ENCODE measurements around the gene RESP18.

DNA sequence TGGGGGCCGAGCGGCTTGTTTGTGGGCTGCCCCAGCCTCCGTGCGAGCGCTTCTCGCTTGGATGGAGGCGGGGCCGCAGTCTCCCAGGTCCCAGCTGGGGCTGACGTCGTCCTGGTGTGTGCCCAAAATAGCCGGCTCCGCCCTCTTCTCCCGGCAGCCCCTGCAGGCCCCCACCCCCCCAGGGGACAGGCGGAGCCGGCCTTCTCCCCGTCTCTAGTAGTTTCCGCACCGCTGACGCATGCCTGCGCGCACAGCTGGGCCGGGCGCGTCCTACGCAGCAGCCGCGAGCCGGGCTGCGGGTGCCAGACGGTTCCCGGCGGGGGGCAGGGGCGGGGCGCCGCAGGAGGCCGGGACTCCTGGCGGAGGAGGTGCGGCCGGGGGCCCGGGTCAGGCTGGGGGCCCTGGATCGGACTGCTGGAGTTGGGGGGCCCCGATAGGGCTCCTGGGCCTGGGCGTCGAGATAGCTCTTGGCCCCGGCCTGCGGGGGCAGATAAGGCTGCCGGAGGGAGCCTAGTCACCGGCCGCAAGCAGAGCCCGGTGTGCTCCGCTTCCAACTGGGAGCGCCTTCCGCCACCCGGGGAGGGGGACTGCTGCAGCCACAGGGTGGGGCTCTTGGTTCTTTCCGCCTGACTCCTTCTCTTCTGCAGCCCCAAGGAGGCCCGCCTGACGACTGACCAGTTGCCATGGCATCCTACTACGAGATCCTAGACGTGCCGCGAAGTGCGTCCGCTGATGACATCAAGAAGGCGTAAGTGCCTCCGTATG is 53.2 kb downstream of the RESP18 start, which contains the start of gene DNAJB2:
- TF ChIP-seq, protein P1, sequence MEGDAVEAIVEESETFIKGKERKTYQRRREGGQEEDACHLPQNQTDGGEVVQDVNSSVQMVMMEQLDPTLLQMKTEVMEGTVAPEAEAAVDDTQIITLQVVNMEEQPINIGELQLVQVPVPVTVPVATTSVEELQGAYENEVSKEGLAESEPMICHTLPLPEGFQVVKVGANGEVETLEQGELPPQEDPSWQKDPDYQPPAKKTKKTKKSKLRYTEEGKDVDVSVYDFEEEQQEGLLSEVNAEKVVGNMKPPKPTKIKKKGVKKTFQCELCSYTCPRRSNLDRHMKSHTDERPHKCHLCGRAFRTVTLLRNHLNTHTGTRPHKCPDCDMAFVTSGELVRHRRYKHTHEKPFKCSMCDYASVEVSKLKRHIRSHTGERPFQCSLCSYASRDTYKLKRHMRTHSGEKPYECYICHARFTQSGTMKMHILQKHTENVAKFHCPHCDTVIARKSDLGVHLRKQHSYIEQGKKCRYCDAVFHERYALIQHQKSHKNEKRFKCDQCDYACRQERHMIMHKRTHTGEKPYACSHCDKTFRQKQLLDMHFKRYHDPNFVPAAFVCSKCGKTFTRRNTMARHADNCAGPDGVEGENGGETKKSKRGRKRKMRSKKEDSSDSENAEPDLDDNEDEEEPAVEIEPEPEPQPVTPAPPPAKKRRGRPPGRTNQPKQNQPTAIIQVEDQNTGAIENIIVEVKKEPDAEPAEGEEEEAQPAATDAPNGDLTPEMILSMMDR (IDR thresholded peaks at IDR 0.05) = peak in 1 of 3 donors; percentile 13
- peak; percentile 87 for TF ChIP-seq POLR2A (IDR thresholded peaks at IDR 0.05)
- peak; percentile 82 for TF ChIP-seq EP300 (IDR thresholded peaks at IDR 0.05)

All from ovary (tissue), 3 donors.